Thyroid gland (tissue), 4 donors: ENCODE results near the gene MCUR1. TPM values are rescaled to one million over a fixed set of nuclear protein-coding genes. Genes with fewer than 3 reads are reported as not detected.
"Not testable (repeated sequence)": the region's sequence is repeated elsewhere in the genome, so short reads cannot be mapped to it uniquely, and the experiment has no call there.

Experiments used
- DNase-seq, 2 donors: peaks; one replicate each; pipeline ENCODE4 v3.0.0-alpha.2; 2019
- H3K27ac ChIP-seq, 3 donors: fragments of 200-600 bp; sonication (generic); 1 replicate in 2 of 3; 2 replicates in 1 of 3; pipeline ENCODE4 v1.5.1; 2016 to 2019; ENCODE audit warnings: mild to moderate bottlenecking in 1 of 3, moderate library complexity in 1 of 3
- H3K27me3 ChIP-seq: fragments of 200-600 bp; sonication (generic); one replicate; pipeline ENCODE4 v1.5.1; 2019
- H3K36me3 ChIP-seq, 2 donors: fragments of 200-600 bp; sonication (generic); one replicate each; pipeline ENCODE4 v1.5.1; 2016 to 2019
- H3K4me1 ChIP-seq, 2 donors: fragments of 200-600 bp; sonication (generic); one replicate each; pipeline ENCODE4 v1.5.1; 2017 to 2019
- H3K4me3 ChIP-seq, 3 donors: fragments of 200-600 bp; sonication (generic); replicated peaks in 1 of 3; 1 replicate in 2 of 3; 2 replicates in 1 of 3; pipeline ENCODE4 v1.5.1; 2016; ENCODE audit warnings: mild to moderate bottlenecking in 1 of 3
- H3K9me3 ChIP-seq: fragments of 200-600 bp; sonication (generic); one replicate; pipeline ENCODE4 v1.5.1; 2017
- POLR2A ChIP-seq, 2 donors: fragments of 450-650 bp; IDR thresholded peaks; one replicate each; pipeline ENCODE4 v1.6.1; 2017; ENCODE audit warnings: antibody characterized with exemption in 2 of 2, mild to moderate bottlenecking in 2 of 2, moderate library complexity in 1 of 2
- WGBS, 2 donors: methylation state at CpG; one replicate each; pipeline ENCODE4 v1.1.5; 2017; 5-methylcytosine and 5-hydroxymethylcytosine counted together
- intact Hi-C: fragments of 100-400 bp; cut with DNase I; formaldehyde crosslinking; loops from one replicate; pipeline ENCODE4 v1.15.1; 2023
- total RNA-seq, 4 donors: library from RNA; depleted of rRNA; stranded (reverse); fragments of >200 nt; gene quantifications; one replicate each; pipeline ENCODE4 v1.2.3, GENCODE V29; 2016
- TF ChIP-seq, protein P1 (sequence below), 6 experiments: fragments of 200-600 bp in 3 of 6; fragments of 450-650 bp in 3 of 6; sonication (generic) in 3 of 6; IDR thresholded peaks; one replicate each; pipeline ENCODE4 v1.5.1; 2016 to 2019; ENCODE audit warnings: antibody characterized with exemption in 6 of 6, mild to moderate bottlenecking in 2 of 6, inconsistent platforms in 1 of 6, moderate library complexity in 1 of 6

Gene MCUR1
- total RNA-seq, 4 donors from 2014 or later = 22.2 to 30.7 (median 25.5) TPM

DNA sequence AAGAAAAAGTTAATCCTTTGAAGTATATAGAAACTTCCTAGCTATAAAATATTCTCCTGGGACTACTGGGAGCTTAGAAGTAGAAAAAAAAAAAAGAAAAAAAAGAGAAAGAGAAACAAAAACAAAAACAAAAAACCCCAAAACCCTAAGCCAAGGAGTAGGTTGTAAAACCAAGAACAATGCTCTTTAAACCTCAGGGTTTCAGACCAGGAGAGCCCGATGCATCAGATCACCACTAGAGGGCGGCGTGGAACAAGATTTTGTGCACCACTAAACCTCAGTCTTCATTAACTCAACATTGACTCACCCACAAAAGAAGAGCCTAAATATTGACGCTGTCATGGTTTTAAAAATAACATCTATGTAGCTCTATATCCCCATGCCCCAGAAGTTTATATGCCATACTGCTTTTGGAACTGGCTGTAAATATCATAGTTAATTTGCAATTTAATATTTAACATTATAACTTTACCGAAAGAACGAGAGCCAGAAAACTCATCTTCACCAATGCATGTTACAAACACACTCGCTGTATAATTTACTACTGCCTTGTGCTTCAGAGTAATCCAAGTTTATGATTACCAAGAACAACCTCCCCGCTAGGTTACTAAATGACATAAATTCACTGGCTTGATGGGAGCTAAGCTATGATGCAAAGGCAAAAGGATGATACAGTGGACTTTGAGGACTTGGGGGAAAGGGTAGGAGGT lies 19.2 kb downstream of the MCUR1 start:
- Histone ChIP-seq H3K4me3 (no peak overlapping the region), H3K27ac (no peak overlapping the region), H3K9me3 (no peaks in the 10 kb centered on the region), H3K4me1 (no peaks in the 10 kb centered on the region), H3K36me3 (peaks cover 11 to 21% of the 10 kb centered on the region in 2 donors), H3K27me3 (no peaks in the 10 kb centered on the region)
- intact Hi-C loops = loop anchor here (10.0 kb wide), 2 partner anchors 80 to 270 kb away; no protein-coding TSS in a partner anchor
- 47 to 48% methylated on average over 8 of the region's 8 CpGs for WGBS, 2 donors
- DNase-seq = peak; percentile 84 to 89
- TF ChIP-seq POLR2A (IDR thresholded peaks at IDR 0.05) = no peak
- TF ChIP-seq, protein P1, sequence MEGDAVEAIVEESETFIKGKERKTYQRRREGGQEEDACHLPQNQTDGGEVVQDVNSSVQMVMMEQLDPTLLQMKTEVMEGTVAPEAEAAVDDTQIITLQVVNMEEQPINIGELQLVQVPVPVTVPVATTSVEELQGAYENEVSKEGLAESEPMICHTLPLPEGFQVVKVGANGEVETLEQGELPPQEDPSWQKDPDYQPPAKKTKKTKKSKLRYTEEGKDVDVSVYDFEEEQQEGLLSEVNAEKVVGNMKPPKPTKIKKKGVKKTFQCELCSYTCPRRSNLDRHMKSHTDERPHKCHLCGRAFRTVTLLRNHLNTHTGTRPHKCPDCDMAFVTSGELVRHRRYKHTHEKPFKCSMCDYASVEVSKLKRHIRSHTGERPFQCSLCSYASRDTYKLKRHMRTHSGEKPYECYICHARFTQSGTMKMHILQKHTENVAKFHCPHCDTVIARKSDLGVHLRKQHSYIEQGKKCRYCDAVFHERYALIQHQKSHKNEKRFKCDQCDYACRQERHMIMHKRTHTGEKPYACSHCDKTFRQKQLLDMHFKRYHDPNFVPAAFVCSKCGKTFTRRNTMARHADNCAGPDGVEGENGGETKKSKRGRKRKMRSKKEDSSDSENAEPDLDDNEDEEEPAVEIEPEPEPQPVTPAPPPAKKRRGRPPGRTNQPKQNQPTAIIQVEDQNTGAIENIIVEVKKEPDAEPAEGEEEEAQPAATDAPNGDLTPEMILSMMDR (IDR thresholded peaks at IDR 0.05) = peak; percentile 85 to 97 (median 89)

DNA sequence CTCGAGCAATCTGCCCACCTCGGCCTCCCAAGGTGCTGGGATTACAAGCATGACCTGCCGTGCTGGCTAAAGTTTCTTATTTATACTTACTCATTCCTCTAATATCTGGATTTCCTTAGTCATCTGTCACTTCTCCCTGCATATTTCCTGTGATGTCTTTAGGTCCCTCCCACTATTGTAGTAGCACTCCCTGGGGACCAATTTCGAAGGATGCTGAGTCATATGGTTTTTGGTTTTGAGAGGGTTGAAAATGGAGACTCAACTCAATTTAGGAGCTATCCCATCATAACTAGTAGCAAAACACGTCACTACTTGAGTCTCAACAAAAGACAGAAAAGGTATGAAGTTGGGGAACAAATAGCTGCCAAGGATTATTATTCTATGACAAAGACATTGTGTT lies 20.2 kb downstream of the MCUR1 start:
- H3K9me3 ChIP-seq = no peaks in the 10 kb centered on the region
- no peak overlapping the region for H3K27ac ChIP-seq
- intact Hi-C loops = loop anchor here (10.0 kb wide), 2 partner anchors 81 to 271 kb away; no protein-coding TSS in a partner anchor
- 78 to 82% methylated on average over 5 of the region's 5 CpGs for WGBS, 2 donors
- no peak overlapping the region for H3K4me3 ChIP-seq
- no peaks in the 10 kb centered on the region for H3K27me3 ChIP-seq
- no peaks in the 10 kb centered on the region for H3K4me1 ChIP-seq
- peaks cover 13 to 17% of the 10 kb centered on the region in 2 donors for H3K36me3 ChIP-seq
- no peak for DNase-seq
- no peak for TF ChIP-seq POLR2A (IDR thresholded peaks at IDR 0.05)
- TF ChIP-seq, protein P1 (IDR thresholded peaks at IDR 0.05) = no peak

- H3K27ac ChIP-seq = no peak overlapping the region
- no peaks in the 10 kb centered on the region for H3K4me1 ChIP-seq
- no peak overlapping the region for H3K4me3 ChIP-seq
- H3K27me3 ChIP-seq = no peaks in the 10 kb centered on the region
- no peak for TF ChIP-seq POLR2A (IDR thresholded peaks at IDR 0.05)
- TF ChIP-seq, protein P1 (IDR thresholded peaks at IDR 0.05) = no peak
- DNase-seq = no peak
- H3K9me3 ChIP-seq = no peaks in the 10 kb centered on the region
- intact Hi-C loops = loop anchor here (10.0 kb wide), 2 partner anchors 85 to 275 kb away; no protein-coding TSS in a partner anchor
- H3K36me3 ChIP-seq = peaks cover 12 to 13% of the 10 kb centered on the region in 2 donors
- WGBS, 2 donors = 83 to 98% methylated on average over 1 of the region's 1 CpG
Observed at GRCh38 chr6:13789746-13790145, 24.6 kb downstream of the MCUR1 start.

- Histone ChIP-seq H3K4me3 (no peak overlapping the region), H3K36me3 (peaks cover 11 to 12% of the 10 kb centered on the region in 2 donors), H3K27me3 (no peaks in the 10 kb centered on the region), H3K4me1 (no peaks in the 10 kb centered on the region), H3K27ac (no peak overlapping the region), H3K9me3 (no peaks in the 10 kb centered on the region)
- DNase-seq = no peak
- TF ChIP-seq, protein P1 (IDR thresholded peaks at IDR 0.05) = no peak
- TF ChIP-seq POLR2A (IDR thresholded peaks at IDR 0.05) = no peak
- 93 to 95% methylated on average over 6 of the region's 6 CpGs for WGBS, 2 donors
- intact Hi-C loops = no loop called here
Observed at GRCh38 chr6:13788820-13789219, 25.5 kb downstream of the MCUR1 start.

DNA sequence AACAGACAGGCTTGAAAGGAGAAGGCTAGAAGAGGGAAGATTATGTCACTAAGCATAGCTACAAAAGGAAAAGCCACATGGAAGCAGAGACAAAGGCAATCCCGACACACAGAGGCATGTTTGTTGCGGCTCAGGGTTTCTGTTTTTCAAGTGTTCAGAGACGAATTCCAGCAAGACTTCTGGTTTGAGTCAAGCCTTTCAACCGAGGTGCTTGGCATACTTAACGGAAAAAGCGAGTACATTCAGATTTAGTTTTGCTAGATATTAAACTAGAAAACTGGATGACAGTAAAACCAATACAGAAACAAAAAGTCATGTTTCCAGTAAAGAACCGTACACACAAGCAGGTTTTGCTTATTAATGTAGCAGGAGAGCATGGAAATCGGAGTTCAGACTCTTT lies 27.2 kb downstream of the MCUR1 start:
- Histone ChIP-seq H3K4me1 (no peaks in the 10 kb centered on the region), H3K27me3 (no peaks in the 10 kb centered on the region), H3K36me3 (peaks cover 4 to 7% of the 10 kb centered on the region in 2 donors), H3K27ac (no peak overlapping the region), H3K4me3 (no peak overlapping the region), H3K9me3 (no peaks in the 10 kb centered on the region)
- no peak for DNase-seq
- intact Hi-C loops = no loop called here
- TF ChIP-seq POLR2A (IDR thresholded peaks at IDR 0.05) = no peak
- TF ChIP-seq, protein P1 (IDR thresholded peaks at IDR 0.05) = no peak
- 30 to 35% methylated on average over 8 of the region's 8 CpGs for WGBS, 2 donors

GRCh38 chr6:13780162-13780561 lies 34.2 kb downstream of the MCUR1 start:
- 92 to 95% methylated on average over 8 of the region's 8 CpGs for WGBS, 2 donors
- DNase-seq, H3K4me1 ChIP-seq, intact Hi-C loops, H3K4me3 ChIP-seq, H3K27ac ChIP-seq, H3K9me3 ChIP-seq, H3K36me3 ChIP-seq, H3K27me3 ChIP-seq: not testable (repeated sequence)
